HG03135 (cell line): ENCODE results near the gene FUNDC1.

Experiments
- ATAC-seq: cut with Tn5 transposase; IDR thresholded peaks from one replicate; pipeline ENCODE4 v1.9.1; 2021; ENCODE audit warnings: mild to moderate bottlenecking, moderate library complexity; ENCODE audit not compliant: unreplicated experiment

The FUNDC1 gene

GRCh38 chrX:44482575-44482974 lies 60.1 kb downstream of the FUNDC1 start:
- no peak for ATAC-seq

- no peak for ATAC-seq
Measured at GRCh38 chrX:44480591-44480990, 62.1 kb downstream of the FUNDC1 start.

GRCh38 chrX:44474410-44474809 lies 68.2 kb downstream of the FUNDC1 start:
- no peak for ATAC-seq
